SH-SY5Y (cell line): ENCODE data around the gene OSBPL3.

ENCODE experiments used
- GATA2 ChIP-seq: IDR thresholded peaks from 2 replicates; pipeline ENCODE4 v1.6.1; 2011; ENCODE audit warnings: mild to moderate bottlenecking, low read depth, low read length
- GATA3 ChIP-seq: IDR thresholded peaks from 2 replicates; pipeline ENCODE4 v1.6.1; 2011; ENCODE audit warnings: low read depth, mild to moderate bottlenecking, low read length, moderate library complexity

- TF ChIP-seq GATA3: no peak
- no peak for TF ChIP-seq GATA2
Measured at GRCh38 chr7:24891311-24891735, 88.7 kb downstream of the OSBPL3 start.
